Measurements from ENCODE around the gene FKBP7. TPM values are rescaled to one million over a fixed set of nuclear protein-coding genes. Genes with fewer than 3 reads are reported as not detected.
"Not testable (repeated sequence)": the region's sequence is repeated elsewhere in the genome, so short reads cannot be mapped to it uniquely, and the experiment has no call there.

Gene FKBP7
- total and polyA plus RNA-seq, 2 donors (not counting 1 experiment from before 2014, with no cell fraction given), result 54.3 to 57.7 TPM

GRCh38 chr2:178425255-178425827 is 53.1 kb downstream of the FKBP7 start:
- Histone ChIP-seq H2AFZ (ENCODE audit: low read length) (no peak overlapping the region), H4K20me1 (ENCODE audit: control insufficient read depth, extremely low read depth, insufficient read depth, low read length) (no peaks in the 10 kb centered on the region), H3K79me2 (ENCODE audit: control insufficient read depth, insufficient read depth, low read length) (no peaks in the 10 kb centered on the region), H3K4me1 (ENCODE audit: control insufficient read depth, extremely low read depth, insufficient read depth, low read length) (no peaks in the 10 kb centered on the region), H3K9ac (ENCODE audit: insufficient read depth, low read length) (no peak overlapping the region), H3K4me2 (ENCODE audit: extremely low read depth, insufficient read depth, low read length) (no peak overlapping the region), H3K27me3 (ENCODE audit: control insufficient read depth, insufficient read depth, low read length) (no peaks in the 10 kb centered on the region), H3K9me3 (ENCODE audit: control insufficient read depth, insufficient read depth, low read depth, low read length) (no peaks in the 10 kb centered on the region), H3K27ac (ENCODE audit: insufficient read depth, low read length) (no peak overlapping the region), H3K4me3 (replicated peaks in 1 of 4; ENCODE audit: control extremely low read depth in 1 of 4, insufficient read depth in 1 of 4, low read depth in 3 of 4, low read length in 4 of 4) (no peak overlapping the region), H3K36me3 (ENCODE audit: control insufficient read depth, insufficient read depth, low read length) (no peaks in the 10 kb centered on the region)
- TF ChIP-seq, protein P1, sequence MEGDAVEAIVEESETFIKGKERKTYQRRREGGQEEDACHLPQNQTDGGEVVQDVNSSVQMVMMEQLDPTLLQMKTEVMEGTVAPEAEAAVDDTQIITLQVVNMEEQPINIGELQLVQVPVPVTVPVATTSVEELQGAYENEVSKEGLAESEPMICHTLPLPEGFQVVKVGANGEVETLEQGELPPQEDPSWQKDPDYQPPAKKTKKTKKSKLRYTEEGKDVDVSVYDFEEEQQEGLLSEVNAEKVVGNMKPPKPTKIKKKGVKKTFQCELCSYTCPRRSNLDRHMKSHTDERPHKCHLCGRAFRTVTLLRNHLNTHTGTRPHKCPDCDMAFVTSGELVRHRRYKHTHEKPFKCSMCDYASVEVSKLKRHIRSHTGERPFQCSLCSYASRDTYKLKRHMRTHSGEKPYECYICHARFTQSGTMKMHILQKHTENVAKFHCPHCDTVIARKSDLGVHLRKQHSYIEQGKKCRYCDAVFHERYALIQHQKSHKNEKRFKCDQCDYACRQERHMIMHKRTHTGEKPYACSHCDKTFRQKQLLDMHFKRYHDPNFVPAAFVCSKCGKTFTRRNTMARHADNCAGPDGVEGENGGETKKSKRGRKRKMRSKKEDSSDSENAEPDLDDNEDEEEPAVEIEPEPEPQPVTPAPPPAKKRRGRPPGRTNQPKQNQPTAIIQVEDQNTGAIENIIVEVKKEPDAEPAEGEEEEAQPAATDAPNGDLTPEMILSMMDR (conservative IDR thresholded peaks at IDR 0.05 in 1 of 2, IDR thresholded peaks at IDR 0.05 in 1 of 2; ENCODE audit: low read depth in 1 of 2, low read length in 2 of 2), result no peak
- TF ChIP-seq EZH2 (IDR thresholded peaks at IDR 0.05; ENCODE audit: low read length, missing control alignments), result no peak
- DNase-seq (ENCODE audit: low read depth in 2 of 2), result no peak

DNA sequence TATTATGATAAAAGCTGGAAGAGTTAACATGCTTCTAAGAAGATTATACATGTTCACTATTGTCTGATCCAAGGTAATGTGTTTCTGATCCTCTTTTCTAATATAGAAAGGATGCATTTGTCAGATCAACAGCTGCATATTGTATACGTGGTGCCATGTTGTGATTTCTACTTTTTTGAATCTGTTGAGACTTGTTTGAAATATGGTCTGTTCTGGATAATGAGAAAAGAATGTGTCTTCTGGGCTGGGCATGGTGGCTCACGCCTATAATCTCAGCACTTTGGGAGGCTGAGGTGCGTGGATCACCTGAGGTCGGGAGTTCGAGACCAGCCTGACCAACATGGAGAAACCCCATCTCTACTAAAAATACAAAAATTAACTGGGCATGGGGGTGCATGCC is 54.7 kb downstream of the FKBP7 start:
- not testable (repeated sequence) for H3K9me3 ChIP-seq (ENCODE audit: control insufficient read depth, insufficient read depth, low read depth, low read length); H3K27me3 ChIP-seq (ENCODE audit: control insufficient read depth, insufficient read depth, low read length); DNase-seq (ENCODE audit: low read depth in 2 of 2); H3K4me1 ChIP-seq (ENCODE audit: control insufficient read depth, extremely low read depth, insufficient read depth, low read length); H3K36me3 ChIP-seq (ENCODE audit: control insufficient read depth, insufficient read depth, low read length); H3K9ac ChIP-seq (ENCODE audit: insufficient read depth, low read length); H3K27ac ChIP-seq (ENCODE audit: insufficient read depth, low read length); H4K20me1 ChIP-seq (ENCODE audit: control insufficient read depth, extremely low read depth, insufficient read depth, low read length); H3K79me2 ChIP-seq (ENCODE audit: control insufficient read depth, insufficient read depth, low read length); H3K4me2 ChIP-seq (ENCODE audit: extremely low read depth, insufficient read depth, low read length); H3K4me3 ChIP-seq (replicated peaks in 1 of 4; ENCODE audit: control extremely low read depth in 1 of 4, insufficient read depth in 1 of 4, low read depth in 3 of 4, low read length in 4 of 4); H2AFZ ChIP-seq (ENCODE audit: low read length)

DNA sequence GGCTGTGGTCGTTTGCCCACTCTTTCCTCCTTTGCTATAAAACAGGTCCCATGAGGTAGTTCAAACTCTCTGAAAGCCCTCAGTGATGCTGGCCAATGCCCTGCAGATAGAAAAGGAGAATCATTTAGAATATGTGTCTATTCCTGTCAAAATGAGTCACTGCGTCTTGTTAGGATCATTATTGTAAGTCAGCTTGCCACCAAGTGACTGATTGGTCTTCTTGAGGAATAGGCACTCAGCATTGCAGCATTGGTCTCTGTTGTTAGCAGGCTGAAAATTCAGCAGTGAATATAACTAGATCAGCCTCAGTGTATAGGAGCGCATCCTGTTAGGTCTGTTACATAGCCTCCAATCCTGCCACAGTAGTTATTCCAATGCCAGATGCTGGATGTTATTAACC is 56.3 kb downstream of the FKBP7 start:
- no peaks in the 10 kb centered on the region for H3K79me2 ChIP-seq (ENCODE audit: control insufficient read depth, insufficient read depth, low read length)
- DNase-seq (ENCODE audit: low read depth in 2 of 2), result no peak
- no peak overlapping the region for H3K27ac ChIP-seq (ENCODE audit: insufficient read depth, low read length)
- no peaks in the 10 kb centered on the region for H4K20me1 ChIP-seq (ENCODE audit: control insufficient read depth, extremely low read depth, insufficient read depth, low read length)
- H3K36me3 ChIP-seq (ENCODE audit: control insufficient read depth, insufficient read depth, low read length), result no peaks in the 10 kb centered on the region
- TF ChIP-seq EZH2 (IDR thresholded peaks at IDR 0.05; ENCODE audit: low read length, missing control alignments), result no peak
- TF ChIP-seq, protein P1 (conservative IDR thresholded peaks at IDR 0.05 in 1 of 2, IDR thresholded peaks at IDR 0.05 in 1 of 2; ENCODE audit: low read depth in 1 of 2, low read length in 2 of 2), result no peak
- no peaks in the 10 kb centered on the region for H3K9me3 ChIP-seq (ENCODE audit: control insufficient read depth, insufficient read depth, low read depth, low read length)
- H3K27me3 ChIP-seq (ENCODE audit: control insufficient read depth, insufficient read depth, low read length), result no peaks in the 10 kb centered on the region
- H3K9ac ChIP-seq (ENCODE audit: insufficient read depth, low read length), result no peak overlapping the region
- no peak overlapping the region for H3K4me3 ChIP-seq (replicated peaks in 1 of 4; ENCODE audit: control extremely low read depth in 1 of 4, insufficient read depth in 1 of 4, low read depth in 3 of 4, low read length in 4 of 4)
- no peak overlapping the region for H3K4me2 ChIP-seq (ENCODE audit: extremely low read depth, insufficient read depth, low read length)
- no peaks in the 10 kb centered on the region for H3K4me1 ChIP-seq (ENCODE audit: control insufficient read depth, extremely low read depth, insufficient read depth, low read length)
- H2AFZ ChIP-seq (ENCODE audit: low read length), result no peak overlapping the region

Measured in fibroblast of lung (primary cell).